ENCODE measurements around the gene NEDD4L.

The NEDD4L gene

DNA sequence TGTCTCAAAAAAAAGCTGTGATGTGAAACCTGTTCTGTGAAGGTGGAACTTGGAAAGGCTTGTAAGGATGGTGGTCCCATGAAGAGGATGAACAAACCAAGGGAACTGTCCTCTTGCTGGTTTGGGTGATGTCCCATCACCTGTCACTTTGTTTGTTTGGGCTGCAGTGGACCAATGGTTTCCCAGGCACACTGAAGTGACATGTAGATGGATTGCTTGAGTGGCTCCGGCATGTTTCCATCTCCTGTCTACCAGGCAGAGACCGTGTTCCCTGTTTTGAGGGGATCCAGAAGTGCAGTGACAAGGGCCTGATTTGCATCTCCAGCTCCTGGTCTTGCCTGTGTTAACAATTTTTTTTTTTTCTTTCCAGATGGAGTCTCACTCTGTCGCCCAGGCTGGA is 8.9 kb downstream of the NEDD4L start:
- DNase-seq (ENCODE audit: low read depth): no peak

DNA sequence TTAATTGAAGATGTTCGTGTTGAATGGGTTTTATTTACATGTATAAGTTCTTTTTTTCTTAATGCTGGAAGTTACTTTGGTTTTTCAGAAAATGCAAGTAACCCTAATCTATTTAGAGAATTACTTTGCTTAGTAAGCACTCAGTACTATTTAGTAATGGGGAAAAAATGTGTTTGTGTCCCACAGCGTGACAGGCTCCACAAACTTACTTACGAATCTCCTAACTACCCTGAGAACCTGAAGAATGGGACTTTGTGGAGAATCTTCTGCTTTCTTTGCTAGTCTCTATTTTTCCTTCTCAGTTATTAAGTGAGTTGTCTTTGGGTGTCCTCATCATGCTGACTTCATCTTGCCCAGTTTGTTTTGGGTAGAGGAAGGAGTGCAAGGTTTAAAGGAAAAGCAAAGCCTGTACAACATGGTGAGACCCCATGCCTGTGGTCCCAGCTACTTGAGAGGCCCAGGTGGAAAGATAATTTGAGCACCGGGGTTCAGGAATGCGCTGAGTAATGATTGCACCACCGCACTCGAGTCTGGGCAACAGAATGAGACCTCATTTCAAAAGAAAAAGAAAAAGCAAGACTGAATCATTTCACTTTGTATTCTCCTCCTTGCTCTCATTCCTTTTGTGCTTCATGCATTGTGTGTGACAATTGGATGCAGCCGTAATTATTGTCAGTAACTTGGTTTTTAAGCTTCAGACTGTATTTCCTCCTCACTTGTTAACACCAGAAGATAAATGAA is 10.2 kb downstream of the NEDD4L start:
- DNase-seq (ENCODE audit: low read depth): no peak

DNA sequence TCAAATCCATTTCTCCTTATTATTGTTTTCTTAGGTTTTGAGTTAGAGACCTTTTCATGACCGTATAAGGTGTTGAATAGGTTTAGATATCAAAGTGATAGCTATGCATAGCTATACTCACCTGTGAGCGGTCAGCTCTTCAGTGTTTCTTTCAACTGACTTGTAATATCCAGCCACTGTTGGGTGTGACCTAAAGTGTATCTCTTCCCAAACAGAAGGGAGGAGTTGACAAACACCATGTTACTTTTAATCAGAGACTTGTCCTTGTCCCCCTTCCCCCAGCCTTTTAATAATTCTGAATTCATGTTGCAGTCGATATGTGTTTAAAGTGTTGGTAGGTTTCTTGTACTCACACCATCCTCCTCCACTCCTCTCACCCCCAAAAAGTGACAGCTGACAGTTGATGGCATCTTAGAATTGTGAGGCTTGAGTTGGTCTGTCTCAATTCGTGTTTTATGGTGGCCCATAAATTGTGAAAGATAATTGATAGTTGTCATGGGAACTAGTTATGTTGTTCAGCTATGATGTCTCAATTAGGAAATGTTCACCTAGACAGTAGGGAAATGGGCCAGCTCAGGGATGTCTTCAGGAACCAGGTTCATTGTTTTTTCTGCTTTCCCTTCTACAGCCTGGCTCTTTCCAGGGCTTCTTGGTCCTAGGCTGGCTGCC is 12.0 kb downstream of the NEDD4L start:
- DNase-seq (ENCODE audit: low read depth): no peak

DNA sequence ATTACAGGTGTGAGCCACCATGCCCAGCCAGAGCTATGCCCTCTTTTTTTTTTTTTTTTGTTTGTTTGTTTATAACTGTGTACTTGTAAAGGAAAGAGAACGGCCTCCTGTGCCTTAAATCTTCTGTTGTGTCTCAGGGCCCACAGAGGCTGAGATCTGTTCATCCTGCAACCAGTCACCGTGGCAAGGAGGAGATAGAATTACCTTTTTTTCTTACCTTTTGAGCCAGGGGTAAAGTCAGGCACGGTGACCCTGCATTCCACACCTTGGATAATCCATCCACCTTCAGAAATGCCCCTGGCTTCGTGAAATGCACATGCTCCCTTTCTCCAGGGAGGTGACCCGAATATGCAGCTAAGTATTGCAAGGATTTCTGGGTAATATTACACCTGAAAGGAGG is 12.8 kb downstream of the NEDD4L start:
- no peak for DNase-seq (ENCODE audit: low read depth)

DNA sequence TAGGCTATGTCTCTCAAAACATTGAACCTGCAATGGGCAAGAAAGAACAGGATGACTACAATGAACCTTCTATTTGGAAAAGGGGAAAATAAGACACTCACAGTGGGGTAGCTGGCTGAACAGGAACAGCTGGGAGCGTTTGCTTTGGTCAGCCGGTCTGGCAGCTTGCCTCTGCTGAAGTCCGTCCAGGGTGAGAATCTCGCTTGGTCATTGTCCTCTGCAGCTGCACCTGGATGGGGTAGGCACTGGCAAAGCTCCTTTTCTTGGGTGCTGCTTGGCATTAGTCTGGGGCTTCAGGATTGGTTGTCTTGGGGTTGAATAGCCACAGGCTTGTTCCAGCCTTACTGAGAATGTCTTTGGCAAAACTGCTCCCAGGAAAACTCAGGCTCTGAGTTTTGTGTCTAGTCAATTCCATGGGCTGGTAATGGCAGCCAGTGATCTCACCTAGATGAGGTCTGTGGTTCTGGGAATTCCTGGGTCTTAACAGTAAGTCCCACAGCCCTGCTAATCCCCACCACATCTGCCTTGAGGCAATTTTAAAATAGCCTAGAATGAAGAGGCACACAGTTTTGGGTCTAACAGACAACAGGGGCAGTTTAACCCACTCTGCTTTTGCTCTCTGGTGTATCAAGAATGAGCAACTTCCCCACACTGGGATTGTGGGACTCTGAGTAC is 13.4 kb downstream of the NEDD4L start:
- DNase-seq (ENCODE audit: low read depth): no peak

DNA sequence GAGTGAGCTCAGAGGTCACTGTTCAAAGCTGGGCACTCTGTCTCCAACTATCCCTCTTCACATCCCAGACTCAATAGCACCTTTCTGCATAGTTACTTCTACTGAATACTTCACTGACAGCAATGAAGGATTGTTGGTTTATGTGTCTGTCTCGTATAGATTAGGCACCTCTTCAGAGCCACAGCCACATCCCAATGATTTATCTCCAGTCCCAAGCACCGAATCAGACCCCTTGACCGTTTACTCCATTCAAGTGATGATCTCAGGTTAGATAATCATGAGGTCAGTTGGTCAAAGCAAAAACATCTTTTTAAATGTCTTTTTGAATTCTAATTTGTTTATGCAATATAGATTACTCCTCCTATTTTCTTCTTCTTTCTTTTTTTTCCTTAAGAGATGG is 14.7 kb downstream of the NEDD4L start:
- DNase-seq (ENCODE audit: low read depth): no peak

DNA sequence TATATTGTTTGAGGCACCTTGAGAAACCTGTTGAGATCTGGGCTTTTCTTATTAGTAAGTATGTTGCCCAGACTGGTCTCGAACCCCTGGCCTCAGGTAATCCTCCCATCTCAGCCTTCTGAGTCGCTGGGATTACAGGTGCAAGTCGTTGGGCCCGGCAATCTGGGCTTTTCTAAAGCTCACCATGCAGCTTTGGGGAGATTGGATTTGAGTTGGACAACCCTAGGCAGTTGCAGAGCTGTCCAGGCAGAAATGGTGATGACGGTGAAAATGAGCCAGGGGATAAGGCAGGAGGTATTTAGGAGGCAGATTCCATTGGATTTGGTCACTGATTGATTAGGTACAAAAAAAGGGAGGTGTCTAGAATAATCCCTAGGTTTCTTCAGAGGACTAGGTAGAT is 16.2 kb downstream of the NEDD4L start:
- no peak for DNase-seq (ENCODE audit: low read depth)

DNA sequence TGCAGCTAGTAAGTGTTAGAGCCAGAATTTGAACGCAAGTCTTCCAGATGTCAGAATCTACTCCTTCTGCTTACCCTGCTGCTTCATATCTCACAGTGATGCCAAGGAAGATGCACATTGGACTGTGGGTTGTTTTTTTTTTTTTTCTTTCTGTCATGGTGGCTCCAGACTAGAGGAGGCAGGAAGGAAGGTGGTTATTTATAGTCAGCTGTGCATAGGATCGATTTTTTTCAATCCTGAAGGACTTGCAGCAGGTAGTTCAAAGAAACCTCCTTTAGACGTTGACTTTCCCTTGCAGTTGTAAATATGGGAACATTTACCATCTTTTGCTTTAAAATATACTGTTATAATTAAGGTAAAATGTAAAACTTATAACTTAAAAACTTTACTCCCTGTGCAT is 17.3 kb downstream of the NEDD4L start:
- DNase-seq (ENCODE audit: low read depth): no peak

DNA sequence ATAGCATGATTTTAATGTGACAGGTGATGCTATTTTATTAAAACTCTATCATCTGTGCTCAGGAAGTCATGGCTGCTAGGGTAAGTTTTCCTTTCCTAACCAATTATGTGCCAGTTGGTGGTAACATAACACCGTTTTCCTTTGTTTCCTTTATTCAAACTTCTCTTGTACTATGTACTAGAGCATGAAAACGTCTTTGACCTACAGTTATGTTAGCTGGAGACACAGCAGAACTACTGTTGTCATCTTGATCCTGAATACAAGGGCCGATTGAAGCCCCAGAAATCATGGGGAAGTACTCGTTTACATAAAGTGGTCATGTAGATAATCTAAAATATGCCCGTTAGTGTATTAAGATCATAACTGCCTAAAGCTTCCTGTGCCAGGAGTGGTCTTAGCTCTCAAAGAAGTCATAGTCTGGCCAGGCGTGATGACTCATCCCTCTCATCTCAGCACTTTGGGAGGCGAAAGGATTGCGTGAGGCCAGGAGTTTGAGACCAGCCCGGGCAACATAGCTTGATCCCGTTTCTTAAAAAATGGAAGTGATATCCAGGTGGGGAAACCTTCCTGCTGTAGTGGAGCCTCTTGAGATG is 20.5 kb downstream of the NEDD4L start:
- DNase-seq (ENCODE audit: low read depth): no peak

DNA sequence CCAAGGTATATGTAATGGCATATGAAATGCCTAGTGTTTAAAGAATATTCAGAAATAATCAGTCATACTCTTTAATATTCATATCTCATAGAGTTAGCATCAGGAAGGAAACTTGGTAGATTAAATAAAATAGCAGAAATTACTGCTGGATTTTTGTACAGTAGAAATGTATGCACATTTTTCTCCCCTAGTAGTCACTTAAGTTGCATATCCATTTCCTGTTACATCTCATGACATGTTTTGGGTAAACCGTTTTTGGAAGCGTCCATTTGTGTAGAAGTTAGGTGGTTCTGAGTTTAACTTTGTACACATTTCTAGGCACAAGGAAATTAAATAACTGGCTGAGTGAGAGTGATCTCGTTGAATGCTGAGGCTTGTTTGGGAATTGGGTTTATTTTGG is 21.9 kb downstream of the NEDD4L start:
- DNase-seq (ENCODE audit: low read depth): no peak

DNA sequence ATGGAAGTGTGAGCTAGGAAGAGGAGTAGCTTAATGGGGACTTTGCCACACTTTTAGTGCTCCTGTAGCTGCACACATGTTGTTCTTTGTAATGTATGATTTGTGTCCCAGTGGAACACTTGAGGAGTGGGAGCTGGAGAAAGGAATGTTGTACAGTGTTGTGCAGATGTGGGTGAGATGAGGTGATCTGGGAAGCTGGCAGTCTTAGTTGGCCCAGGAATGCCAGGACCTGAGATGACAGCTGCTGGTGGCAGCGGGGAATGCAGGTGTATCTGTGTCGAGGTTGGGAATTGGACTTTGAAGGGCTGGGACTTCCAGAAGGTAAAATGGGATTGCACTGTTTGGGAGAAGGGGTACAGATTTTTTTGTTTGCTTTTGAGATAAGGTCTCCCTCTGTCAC is 23.6 kb downstream of the NEDD4L start:
- DNase-seq (ENCODE audit: low read depth): no peak

DNA sequence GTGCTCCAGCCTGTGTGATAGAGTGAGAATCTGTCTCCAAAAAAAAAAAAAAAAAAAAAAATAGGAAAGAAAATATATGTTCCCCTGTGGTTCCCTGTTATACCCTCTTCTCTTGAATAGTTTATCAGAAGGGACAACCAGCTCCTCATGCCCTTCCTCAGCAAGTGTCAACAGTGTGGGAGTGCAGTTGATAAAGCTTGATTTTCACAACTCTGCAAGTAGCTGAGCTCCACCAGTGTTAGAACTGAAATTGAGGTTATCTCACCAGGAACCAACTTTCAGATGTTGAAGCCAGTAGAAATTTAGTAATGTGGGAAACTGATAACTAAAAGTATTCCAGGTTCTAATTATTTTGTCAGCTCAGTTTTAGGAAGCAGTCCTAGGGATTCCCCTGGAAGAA is 25.1 kb downstream of the NEDD4L start:
- no peak for DNase-seq (ENCODE audit: low read depth)

DNA sequence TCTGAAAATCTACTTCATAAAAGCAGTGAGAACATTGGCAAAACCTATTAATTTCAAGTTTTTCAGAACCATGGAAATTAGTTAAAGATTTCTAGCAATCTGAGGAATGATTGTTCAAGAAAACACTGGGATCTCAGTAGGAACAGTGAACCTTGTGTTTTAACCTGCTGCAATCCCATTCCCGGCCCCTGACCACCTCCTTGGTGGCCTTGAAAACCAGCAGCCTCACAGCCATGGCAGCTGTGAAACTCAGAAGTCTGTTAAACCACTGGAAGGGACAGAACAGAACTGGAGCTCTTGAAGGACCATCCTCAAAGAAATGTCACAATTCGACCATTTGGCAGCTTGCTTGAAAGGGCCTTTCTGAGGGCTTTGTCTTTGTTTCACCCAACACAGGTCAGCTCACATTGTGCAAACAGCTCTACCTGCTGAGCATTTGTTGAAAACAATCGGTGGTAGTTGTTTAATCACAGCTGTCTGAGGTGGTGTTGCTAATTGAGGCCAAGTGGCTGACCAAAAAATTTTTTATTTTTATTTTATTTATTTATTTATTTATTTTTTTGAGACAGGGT is 25.8 kb downstream of the NEDD4L start:
- no peak for DNase-seq (ENCODE audit: low read depth)

DNA sequence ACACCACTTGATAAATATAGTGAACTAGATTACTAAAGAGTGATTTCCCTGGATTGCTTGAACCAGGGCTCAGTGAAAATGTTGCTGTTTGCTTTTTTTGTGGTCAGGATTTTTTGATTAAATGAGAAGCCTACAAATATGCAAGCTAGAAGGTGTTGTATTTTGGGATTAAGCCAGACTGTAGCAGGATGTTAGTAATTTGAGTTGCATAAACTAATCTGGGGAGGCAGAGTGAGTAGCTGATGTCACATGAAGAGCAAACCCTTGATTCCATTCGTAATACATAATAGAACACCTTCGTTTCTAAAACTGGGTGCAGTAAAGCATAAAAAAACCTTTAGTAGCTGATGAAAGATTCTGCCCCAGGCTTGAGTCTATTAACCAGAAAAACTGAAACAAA is 32.0 kb downstream of the NEDD4L start:
- no peak for DNase-seq (ENCODE audit: low read depth)

DNA sequence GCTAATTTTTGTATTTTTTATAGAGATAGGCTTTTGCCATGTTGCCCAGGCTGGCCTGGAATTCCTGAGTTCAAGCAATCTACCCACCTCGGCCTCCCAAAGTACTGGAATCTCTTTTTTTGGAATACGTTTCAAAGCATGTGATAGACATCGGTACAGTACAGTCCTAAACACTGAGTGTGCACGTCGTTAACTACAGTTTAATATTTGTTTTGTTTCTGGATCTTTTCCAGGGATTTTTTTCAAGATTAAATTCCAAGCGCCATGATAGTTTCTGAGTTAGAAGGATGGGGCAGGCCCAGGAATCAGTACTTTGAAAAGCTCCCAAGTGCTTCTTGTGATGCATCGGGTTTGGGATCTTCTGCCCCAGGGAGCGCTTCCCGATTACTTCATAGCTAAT is 33.3 kb downstream of the NEDD4L start:
- DNase-seq (ENCODE audit: low read depth): no peak

DNA sequence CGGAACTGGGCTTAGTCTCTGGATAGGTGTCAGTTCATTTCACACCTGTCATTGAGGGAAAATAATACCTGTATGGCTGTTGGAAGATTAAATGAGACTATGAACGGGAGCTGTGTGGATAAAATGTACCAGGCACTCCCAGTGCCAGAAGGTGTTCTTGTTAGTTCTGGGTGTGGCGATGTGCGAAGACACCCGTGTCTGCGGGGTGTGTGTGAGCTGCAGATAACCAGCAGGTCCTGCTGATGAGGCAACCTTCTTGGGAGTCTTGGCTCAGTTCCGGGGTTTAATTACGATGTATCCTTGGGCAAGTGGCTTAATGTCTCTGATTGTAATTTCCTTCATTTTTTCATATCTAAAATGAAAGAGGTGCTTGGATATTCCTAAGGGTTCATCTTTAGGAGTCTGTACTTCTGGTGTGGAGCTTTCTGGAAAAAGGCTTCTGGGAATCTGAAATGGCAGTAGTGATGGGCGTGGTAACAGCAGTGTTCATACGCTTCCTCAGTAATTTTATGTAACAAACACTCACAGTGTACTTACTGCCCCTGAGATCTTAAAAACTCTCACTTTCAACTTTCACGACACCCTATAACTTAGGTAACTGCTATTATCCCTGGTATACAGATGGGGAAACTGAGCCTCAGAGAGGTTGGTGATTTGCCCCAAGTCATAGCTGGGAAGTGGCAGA is 35.0 kb downstream of the NEDD4L start:
- no peak for DNase-seq (ENCODE audit: low read depth)

DNA sequence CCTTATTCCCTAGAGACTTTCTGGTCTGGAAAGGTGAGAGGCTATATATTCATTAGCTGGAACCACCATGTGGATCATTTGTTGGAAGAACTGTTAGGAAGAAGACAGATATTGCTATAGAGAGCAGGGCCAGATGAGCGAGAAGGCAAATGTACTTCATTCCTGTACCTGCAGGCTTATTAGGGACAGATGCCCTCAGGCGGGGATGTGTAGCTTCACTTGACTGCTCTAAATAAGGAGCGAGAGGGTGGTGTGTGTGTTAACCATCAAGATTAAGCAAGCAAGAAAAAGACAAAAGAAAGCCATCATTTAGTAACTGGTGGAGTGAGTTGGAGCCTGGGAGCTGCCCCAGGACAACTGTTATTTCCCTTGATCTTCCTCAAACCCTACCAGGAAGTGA is 36.4 kb downstream of the NEDD4L start:
- no peak for DNase-seq (ENCODE audit: low read depth)

DNA sequence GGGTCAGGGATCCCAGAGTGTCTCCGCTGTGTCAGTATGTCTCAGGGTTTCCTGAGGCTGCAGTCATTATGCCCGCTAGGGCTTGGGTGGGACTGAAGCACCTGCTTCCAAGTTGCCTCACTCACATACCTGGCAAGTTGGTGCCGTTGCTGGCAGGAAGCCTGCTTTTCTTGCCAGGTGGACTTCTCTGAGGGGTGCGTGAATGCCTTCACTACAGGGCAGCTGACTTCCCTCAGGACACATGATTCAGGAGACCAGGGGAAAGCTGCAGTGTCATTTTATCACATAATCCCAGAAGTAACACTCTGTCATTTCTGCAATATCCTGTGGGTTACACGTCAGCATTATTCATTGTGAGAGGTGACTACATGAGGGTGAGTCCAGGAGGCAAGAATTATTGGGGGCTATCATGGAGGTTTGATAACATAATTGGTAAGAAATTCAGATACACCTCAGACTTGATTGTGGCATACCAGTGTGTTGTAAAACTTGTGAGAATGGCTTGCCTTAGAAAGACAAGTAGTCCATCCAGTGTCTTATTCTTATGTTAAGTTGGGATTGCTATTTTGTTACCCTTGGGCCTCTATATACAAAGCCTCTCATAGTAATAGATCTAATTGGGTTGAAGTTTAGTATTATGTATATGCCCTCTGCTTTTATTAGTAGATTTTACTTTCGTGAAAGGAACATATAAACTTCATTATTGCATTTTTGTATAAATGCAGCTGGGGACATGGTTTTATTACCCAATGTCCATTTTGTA is 44.1 kb downstream of the NEDD4L start:
- DNase-seq (ENCODE audit: low read depth): no peak

DNA sequence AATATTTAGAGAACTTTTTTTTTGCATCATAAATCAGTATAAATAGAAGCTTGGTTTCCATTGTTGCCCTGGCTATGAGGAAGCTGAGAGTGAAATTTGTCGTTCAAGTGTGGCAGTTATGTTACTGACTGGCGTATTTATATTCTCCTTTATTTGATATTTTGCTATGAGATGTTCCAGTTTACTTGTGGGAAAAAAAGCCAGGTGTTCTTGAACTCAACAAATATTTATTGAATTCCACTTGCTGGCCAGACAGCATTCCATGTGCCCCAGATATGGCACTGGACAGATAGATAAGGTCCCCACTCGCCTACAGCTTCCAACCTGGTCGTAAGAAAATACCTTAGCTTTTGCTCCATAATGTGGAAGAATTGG is 44.7 kb downstream of the NEDD4L start:
- no peak for DNase-seq (ENCODE audit: low read depth)

DNA sequence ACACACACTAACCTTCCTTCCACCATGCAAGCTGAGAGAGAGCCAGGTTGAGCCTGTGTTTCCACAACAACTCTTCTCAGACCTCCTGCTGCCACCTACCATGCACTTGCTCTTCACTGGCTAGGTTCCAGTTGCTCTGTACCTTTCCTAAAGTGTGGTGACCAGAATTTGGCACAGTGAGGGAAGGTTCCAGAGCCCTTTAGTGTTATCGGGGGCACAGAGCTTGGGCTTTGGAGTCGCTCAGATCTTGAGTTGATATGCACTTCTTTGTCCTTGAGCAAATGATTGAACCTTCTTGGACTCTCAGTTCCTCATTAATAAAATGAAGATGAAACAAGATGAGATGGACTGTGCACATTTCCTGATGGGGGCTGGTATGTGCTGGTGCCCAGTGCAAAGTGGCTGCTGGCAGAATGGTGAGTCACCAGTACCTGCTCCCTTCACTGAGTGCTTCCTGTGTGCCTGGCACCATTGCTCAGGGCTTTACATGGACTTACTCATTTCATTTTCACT is 47.1 kb downstream of the NEDD4L start:
- DNase-seq (ENCODE audit: low read depth): no peak

DNA sequence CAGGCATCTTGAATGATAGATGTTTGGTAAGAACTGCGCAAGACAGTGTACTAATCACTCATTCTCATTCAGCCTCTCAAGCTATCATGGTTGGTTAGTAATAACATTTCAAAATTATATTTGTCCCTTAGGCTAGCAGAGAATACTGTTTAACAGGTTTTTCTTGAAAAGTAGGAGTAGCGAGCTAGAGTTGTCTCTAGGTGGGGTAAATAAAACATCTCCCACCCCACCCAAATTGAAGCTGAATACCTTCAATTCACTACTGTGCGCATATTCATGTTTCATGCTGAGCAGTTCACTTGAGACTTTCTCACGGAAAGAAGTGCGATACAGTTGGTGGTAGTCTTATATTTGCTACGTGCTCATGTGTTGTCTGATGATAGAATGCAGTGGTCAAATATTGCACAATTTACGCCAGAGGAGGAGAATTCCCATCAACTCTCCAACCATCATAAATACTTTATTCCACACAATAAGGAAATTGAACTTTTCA is 49.3 kb downstream of the NEDD4L start:
- DNase-seq (ENCODE audit: low read depth): no peak

Data from stimulated activated CD8-positive, alpha-beta memory T cell treated with anti-CD3 and anti-CD28 coated beads, Interleukin-15, amount 100 ng/mL, for 1 hour (primary cell).